Activated naive CD4-positive, alpha-beta T cell (primary cell): ENCODE measurements around the gene B9D2.
A peak's percentile ranks its signal among the peaks of the same experiment; 100 is the strongest.
"Not testable (repeated sequence)": the region's sequence is repeated elsewhere in the genome, so short reads cannot be mapped to it uniquely, and the experiment has no call there.

Experiments
- DNase-seq, 4 experiments: peaks; one replicate each; lab custom pipeline; 2025; lab: John Stamatoyannopoulos, UW

The B9D2 gene

GRCh38 chr19:41391618-41392017, 27.7 kb upstream of the B9D2 start:
- DNase-seq, result no peak

- no peak for DNase-seq
These were observed 22.5 kb upstream of the B9D2 start for GRCh38 chr19:41386442-41386841.

- no peak for DNase-seq
These were observed 20.4 kb upstream of the B9D2 start for GRCh38 chr19:41384351-41384750.

- not testable (repeated sequence) for DNase-seq
These were observed 17.6 kb upstream of the B9D2 start for GRCh38 chr19:41381536-41381935.

- no peak for DNase-seq
These were observed 14.2 kb upstream of the B9D2 start for GRCh38 chr19:41377977-41378709.

- DNase-seq, result no peak
These were observed 13.0 kb upstream of the B9D2 start for GRCh38 chr19:41376998-41377365.

GRCh38 chr19:41376241-41376997, 12.5 kb upstream of the B9D2 start, which contains the start of gene TMEM91:
TMEM91 (plus strand) TSS chr19:41376533; CDS start chr19:41378310, 1,777 bp downstream.
- peak in 1 of 4 experiments; percentile 27 for DNase-seq

- DNase-seq, result no peak
These were observed 10.0 kb upstream of the B9D2 start for GRCh38 chr19:41373993-41374392.

- no peak for DNase-seq
These were observed 8.6 kb upstream of the B9D2 start for GRCh38 chr19:41372501-41372900.

- DNase-seq, result no peak
These were observed 7.6 kb upstream of the B9D2 start for GRCh38 chr19:41371541-41371940.

GRCh38 chr19:41371119-41371518, 7.2 kb upstream of the B9D2 start:
- DNase-seq, result not testable (repeated sequence)

GRCh38 chr19:41369769-41370168, 5.8 kb upstream of the B9D2 start:
- DNase-seq, result no peak

- no peak for DNase-seq
These were observed 3.9 kb upstream of the B9D2 start for GRCh38 chr19:41367848-41368301.

- DNase-seq, result no peak
These were observed 2.1 kb upstream of the B9D2 start for GRCh38 chr19:41366089-41366488.

GRCh38 chr19:41364524-41365391, 809 bp upstream of the B9D2 start:
- no peak for DNase-seq

- DNase-seq, result no peak
These were observed 587 bp downstream of the B9D2 start for GRCh38 chr19:41363371-41363752.

GRCh38 chr19:41362143-41362847, 1.7 kb downstream of the B9D2 start:
- no peak for DNase-seq

- DNase-seq, result no peak
These were observed 4.2 kb downstream of the B9D2 start for GRCh38 chr19:41359741-41360140.

GRCh38 chr19:41357746-41358145, 6.2 kb downstream of the B9D2 start:
- DNase-seq, result no peak

GRCh38 chr19:41356984-41357739, 6.8 kb downstream of the B9D2 start:
- no peak for DNase-seq

GRCh38 chr19:41355802-41356201, 8.1 kb downstream of the B9D2 start:
- no peak for DNase-seq
